GM23248 (cell line): ENCODE results near the gene PRKX.

Experiments used
- EZH2 ChIP-seq: fragments of 200-600 bp; sonication (generic); IDR thresholded peaks from 2 replicates; pipeline ENCODE4 v1.6.1; 2018; ENCODE audit warnings: antibody characterized with exemption, mild to moderate bottlenecking; ENCODE audit not compliant: insufficient read depth, poor library complexity, severe bottlenecking
- EZH2phosphoT487 ChIP-seq: fragments of 200-600 bp; sonication (generic); IDR thresholded peaks from 2 replicates; pipeline ENCODE4 v1.6.1; 2018; ENCODE audit warnings: antibody characterized with exemption, moderate library complexity, mild to moderate bottlenecking, low read depth; ENCODE audit not compliant: insufficient read depth

DNA sequence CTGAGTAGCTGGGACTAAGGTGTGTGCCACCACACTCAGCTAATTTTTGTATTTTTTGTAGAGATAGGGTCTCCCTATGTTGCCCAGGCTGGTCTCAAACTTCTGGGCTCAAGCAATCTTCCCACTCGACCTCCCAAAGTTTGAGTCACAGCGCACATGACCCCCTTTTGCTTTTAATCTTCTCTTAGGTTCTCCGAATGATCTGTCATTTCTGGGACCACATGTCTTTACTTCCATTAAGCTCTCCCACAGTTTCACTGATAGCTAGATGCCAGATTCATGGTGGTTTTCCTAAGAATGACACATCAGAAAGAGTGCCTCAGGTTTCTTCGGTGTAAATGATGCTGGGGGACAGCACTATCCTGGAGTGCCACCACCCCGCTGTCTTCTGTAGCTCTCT is 17.9 kb downstream of the PRKX start:
- no peak for TF ChIP-seq EZH2phosphoT487
- no peak for TF ChIP-seq EZH2
